Effector memory CD8-positive, alpha-beta T cell (primary cell): ENCODE measurements around the gene GPR158.
"Not testable (repeated sequence)": the region's sequence is repeated elsewhere in the genome, so short reads cannot be mapped to it uniquely, and the experiment has no call there.

ENCODE experiments used
- ATAC-seq: fragments of 150-1000 bp; cut with Tn5 transposase; replicated peaks from 2 replicates; pipeline ENCODE4 v1.10.0; 2021; ENCODE audit warnings: mild to moderate bottlenecking, moderate library complexity
- DNase-seq, 3 experiments: peaks; one replicate each; pipeline ENCODE4 v3.0.0; 2021
- H3K27ac Mint-ChIP-seq, 2 donors: one replicate each; pipeline ENCODE4 v1.8.0; 2022; ENCODE audit warnings: mild to moderate bottlenecking in 2 of 2, mixed read lengths in 2 of 2, moderate library complexity in 2 of 2
- H3K27me3 Mint-ChIP-seq, 2 donors: one replicate each; pipeline ENCODE4 v1.8.0; 2022; ENCODE audit warnings: mixed read lengths in 2 of 2
- H3K36me3 Mint-ChIP-seq: one replicate; pipeline ENCODE4 v1.8.0; 2022; ENCODE audit warnings: mild to moderate bottlenecking, moderate library complexity, mixed read lengths; ENCODE audit not compliant: insufficient read depth
- H3K4me1 Mint-ChIP-seq, 2 donors: one replicate each; pipeline ENCODE4 v1.8.0; 2022; ENCODE audit warnings: low read depth in 2 of 2, mixed read lengths in 2 of 2
- H3K4me3 Mint-ChIP-seq, 2 donors: one replicate each; pipeline ENCODE4 v1.8.0; 2022; ENCODE audit warnings: mild to moderate bottlenecking in 2 of 2, mixed read lengths in 2 of 2, moderate library complexity in 2 of 2
- H3K9me3 Mint-ChIP-seq, 2 donors: one replicate each; pipeline ENCODE4 v1.8.0; 2022; ENCODE audit warnings: mixed read lengths in 2 of 2

GPR158 gene

DNA sequence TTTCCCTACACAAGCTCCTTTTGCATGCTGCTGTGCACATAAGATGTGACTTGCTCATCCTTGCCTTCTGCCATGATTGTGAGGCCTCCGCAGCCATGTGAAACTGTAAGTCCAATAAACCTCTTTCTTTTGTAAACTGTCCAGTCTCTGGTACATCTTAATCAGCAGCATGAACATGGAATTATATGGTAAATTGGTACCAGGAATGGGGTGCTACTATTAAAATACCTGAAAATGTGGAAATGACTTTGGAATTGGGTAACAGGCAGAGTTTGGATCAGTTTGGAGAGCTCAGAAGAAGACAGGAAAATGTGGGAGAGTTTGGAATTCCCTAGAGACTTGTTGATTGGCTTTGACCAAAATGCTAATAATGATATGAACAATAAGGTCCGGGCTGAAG, 181.8 kb downstream of the GPR158 start:
- H3K27me3 Mint-ChIP-seq: no peaks in the 10 kb centered on the region
- DNase-seq (no peak), ATAC-seq (no peak)
- no peaks in the 10 kb centered on the region for H3K4me1 Mint-ChIP-seq
- H3K36me3 Mint-ChIP-seq: no peaks in the 10 kb centered on the region
- no peak overlapping the region for H3K27ac Mint-ChIP-seq
- H3K4me3 Mint-ChIP-seq: no peak overlapping the region
- peaks cover 12 to 23% of the 10 kb centered on the region in 2 donors for H3K9me3 Mint-ChIP-seq

DNA sequence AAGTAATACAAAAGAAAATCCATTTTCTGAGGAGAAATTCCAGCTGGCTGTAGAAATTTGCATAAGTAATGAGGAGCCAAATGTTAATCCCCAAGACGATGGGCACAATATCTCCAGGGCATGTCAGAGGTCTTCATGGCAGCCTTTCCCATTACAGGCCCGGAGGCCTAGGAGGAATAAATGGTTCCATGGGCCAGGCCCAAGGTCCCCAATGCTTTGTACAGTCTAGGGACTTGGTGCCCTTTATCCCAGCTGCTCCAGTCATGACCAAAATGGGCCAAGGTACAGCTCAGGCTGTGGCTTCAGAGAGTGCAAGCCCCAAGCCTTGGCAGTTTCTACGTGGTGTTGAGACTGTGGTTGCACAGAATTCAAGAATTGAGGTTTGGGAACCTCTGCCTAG, 182.5 kb downstream of the GPR158 start:
- ATAC-seq (no peak), DNase-seq (no peak)
- Mint-ChIP-seq H3K4me3 (no peak overlapping the region), H3K27me3 (no peaks in the 10 kb centered on the region), H3K27ac (no peak overlapping the region), H3K36me3 (no peaks in the 10 kb centered on the region), H3K4me1 (no peaks in the 10 kb centered on the region), H3K9me3 (peaks cover 14 to 18% of the 10 kb centered on the region in 2 donors)

DNA sequence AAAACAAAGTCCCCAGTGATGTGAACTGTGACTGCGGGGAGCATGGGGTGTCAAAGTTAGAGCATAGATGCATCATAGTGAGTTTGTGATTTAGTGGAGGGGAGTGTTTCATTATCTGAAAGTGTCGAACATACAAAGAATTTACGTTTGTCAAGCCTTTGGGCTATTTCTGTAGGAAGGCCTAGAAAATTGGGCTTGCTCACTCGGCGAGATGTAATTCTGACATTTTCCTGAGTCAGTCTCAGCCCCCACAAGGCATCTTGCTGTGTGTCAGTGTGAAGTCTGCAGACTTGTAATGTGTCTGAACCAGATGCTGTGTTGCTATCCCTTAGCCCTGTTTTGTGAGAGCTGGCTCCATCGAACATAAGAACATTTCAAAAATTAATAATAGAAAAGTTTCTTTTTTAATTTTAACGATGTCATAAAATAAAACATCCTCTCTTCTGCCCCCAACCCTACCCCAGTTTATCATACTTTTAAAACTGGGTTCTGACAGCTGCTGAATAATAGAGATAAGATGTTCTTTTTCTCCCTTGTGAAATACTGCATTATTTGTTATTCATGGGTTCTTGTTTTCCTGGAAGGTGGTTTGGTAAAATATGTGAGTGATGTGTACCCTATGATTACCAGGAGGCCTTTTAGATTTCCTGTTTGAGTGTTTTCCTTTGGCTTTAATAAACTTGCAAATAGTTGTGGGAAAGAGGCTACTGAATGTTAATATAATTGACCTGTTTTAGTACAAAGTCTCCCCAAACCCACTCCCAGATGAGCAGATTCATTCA, 207.4 kb downstream of the GPR158 start:
- no peaks in the 10 kb centered on the region for H3K4me1 Mint-ChIP-seq
- H3K9me3 Mint-ChIP-seq: peaks cover 6 to 10% of the 10 kb centered on the region in 2 donors
- H3K27ac Mint-ChIP-seq: no peak overlapping the region
- DNase-seq (no peak), ATAC-seq (no peak)
- H3K36me3 Mint-ChIP-seq: no peaks in the 10 kb centered on the region
- H3K4me3 Mint-ChIP-seq: no peak overlapping the region
- no peaks in the 10 kb centered on the region for H3K27me3 Mint-ChIP-seq

DNA sequence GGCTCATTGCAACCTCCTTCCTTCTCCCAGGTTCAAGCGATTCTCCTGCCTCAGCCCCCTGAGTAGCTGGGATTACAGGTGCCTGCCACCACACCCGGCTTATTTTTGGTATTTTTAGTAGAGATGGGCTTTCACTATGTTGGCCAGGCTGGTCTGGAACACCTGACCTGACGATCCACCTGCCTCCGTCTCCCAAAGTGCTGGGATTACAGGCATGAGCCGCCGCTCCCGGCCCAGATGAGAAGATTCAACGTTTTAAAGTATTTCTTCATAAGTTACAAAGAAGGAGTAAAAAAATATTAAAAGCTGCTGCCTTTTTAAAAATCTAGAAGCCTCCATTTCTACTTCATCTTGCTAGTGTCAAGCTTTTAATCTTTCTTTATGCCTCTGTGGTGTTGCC, 208.1 kb downstream of the GPR158 start:
- H3K4me3 Mint-ChIP-seq, H3K4me1 Mint-ChIP-seq: not testable (repeated sequence)
- peaks cover 6 to 10% of the 10 kb centered on the region in 2 donors for H3K9me3 Mint-ChIP-seq

DNA sequence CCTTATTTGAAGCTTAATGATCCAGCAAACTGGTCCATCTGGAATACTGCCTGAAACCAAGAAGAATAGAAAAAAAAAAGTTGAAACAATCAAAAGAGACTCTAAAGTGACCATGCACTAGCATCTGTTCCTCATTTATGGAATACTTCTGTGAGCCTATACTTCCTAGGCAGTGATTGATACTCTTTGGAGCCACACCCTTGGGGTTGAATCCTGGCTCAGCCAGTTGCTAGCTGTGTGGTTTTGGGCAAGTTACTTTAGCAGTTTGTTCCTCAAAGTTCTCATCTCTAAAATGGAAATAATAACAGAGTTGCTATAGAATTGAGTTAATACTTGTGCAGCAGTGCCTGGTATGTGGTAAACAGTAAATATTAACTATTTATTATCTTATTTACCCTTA, 208.9 kb downstream of the GPR158 start:
- Mint-ChIP-seq H3K4me1 (no peaks in the 10 kb centered on the region), H3K27ac (no peak overlapping the region)
- DNase-seq: no peak

More for the DNA sequence above, 208.1 kb downstream of the GPR158 start:
- not testable (repeated sequence) for DNase-seq, H3K27me3 Mint-ChIP-seq, H3K36me3 Mint-ChIP-seq, H3K27ac Mint-ChIP-seq, ATAC-seq

DNA sequence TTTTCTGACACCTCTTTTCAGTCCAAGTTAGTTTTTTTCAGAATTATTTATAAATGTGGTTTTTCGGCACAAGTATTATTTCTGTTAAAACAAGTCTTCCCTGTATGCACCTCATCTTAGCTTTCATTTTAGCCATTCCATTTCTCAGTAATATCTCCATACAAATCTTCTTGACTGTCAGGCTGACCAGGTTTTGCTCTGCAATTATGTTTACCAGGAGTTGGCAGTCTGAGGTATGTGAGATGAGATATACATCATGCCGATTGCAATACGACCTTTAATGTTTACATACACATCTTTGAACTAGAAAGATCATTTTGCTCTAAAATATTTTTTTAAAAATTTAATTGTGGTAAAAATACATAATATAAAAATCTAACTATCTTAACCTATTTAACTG, 209.8 kb downstream of the GPR158 start:
- Mint-ChIP-seq H3K27ac (no peak overlapping the region), H3K27me3 (no peaks in the 10 kb centered on the region), H3K9me3 (peaks cover 3 to 10% of the 10 kb centered on the region in 2 donors), H3K4me1 (no peaks in the 10 kb centered on the region), H3K4me3 (no peak overlapping the region), H3K36me3 (no peaks in the 10 kb centered on the region)
- DNase-seq: no peak
- no peak for ATAC-seq

More for the DNA sequence above, 208.9 kb downstream of the GPR158 start:
- H3K4me3 Mint-ChIP-seq: no peak overlapping the region
- peaks cover 6 to 10% of the 10 kb centered on the region in 2 donors for H3K9me3 Mint-ChIP-seq
- H3K36me3 Mint-ChIP-seq: no peaks in the 10 kb centered on the region
- ATAC-seq: no peak
- no peaks in the 10 kb centered on the region for H3K27me3 Mint-ChIP-seq

DNA sequence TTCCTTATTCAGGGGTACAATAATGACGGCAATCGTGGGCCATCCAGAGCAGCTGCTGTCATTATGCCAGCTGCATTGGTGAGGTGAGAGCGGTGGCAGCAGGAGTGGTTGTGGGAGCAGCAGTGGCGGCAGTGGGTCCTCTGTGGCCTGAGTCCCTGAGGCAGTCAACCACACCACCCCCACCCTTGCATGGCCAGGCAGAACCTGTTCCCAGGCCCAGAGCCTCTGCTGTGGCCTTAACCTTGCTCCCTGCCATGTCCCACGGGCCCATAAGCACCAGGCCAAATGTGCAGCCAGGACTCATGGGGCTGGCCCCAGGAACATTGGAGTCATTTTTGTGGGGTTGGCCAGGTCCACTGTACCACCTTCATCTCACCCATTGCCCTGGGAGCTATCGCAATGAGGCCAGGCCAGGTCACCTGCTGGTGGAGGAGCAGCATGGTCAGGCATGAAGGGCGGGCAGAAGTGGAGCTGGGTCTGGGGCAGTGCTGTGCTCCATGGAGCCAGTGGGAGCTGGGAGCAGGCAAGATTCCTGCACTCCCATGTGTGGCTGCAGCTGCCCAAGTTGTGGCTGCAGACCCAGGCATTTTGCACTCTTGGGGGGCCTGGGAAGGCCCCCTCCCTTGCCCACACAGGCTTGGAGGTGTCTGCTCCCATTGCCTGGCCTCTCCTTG, 213.5 kb downstream of the GPR158 start:
- no peaks in the 10 kb centered on the region for H3K36me3 Mint-ChIP-seq
- no peaks in the 10 kb centered on the region for H3K4me1 Mint-ChIP-seq
- no peak overlapping the region for H3K27ac Mint-ChIP-seq
- H3K4me3 Mint-ChIP-seq: no peak overlapping the region
- DNase-seq (no peak), ATAC-seq (no peak)
- peaks cover 2 to 8% of the 10 kb centered on the region in 2 donors for H3K9me3 Mint-ChIP-seq
- no peaks in the 10 kb centered on the region for H3K27me3 Mint-ChIP-seq

DNA sequence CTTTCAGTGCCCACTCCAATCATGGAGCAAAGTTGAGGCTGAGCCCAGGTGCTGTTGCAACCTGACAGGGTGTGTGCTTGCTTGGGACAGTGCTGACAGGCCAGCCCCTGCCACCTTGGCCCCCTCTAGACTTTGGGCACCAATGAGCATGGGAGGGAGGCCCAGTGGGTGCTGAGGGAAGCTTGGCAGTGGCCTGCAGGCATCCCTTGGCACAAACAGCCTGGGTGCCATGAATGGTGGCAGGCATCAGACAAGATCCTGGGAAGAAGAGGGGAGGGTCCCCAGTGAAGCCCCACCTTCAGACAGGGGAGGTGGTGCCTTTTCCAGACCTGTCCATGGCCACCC, 214.0 kb downstream of the GPR158 start:
- H3K27ac Mint-ChIP-seq: no peak overlapping the region
- no peak overlapping the region for H3K4me3 Mint-ChIP-seq
- no peaks in the 10 kb centered on the region for H3K4me1 Mint-ChIP-seq
- ATAC-seq (no peak), DNase-seq (no peak)
- H3K36me3 Mint-ChIP-seq: no peaks in the 10 kb centered on the region
- no peaks in the 10 kb centered on the region for H3K27me3 Mint-ChIP-seq
- peaks cover 3 to 8% of the 10 kb centered on the region in 2 donors for H3K9me3 Mint-ChIP-seq

DNA sequence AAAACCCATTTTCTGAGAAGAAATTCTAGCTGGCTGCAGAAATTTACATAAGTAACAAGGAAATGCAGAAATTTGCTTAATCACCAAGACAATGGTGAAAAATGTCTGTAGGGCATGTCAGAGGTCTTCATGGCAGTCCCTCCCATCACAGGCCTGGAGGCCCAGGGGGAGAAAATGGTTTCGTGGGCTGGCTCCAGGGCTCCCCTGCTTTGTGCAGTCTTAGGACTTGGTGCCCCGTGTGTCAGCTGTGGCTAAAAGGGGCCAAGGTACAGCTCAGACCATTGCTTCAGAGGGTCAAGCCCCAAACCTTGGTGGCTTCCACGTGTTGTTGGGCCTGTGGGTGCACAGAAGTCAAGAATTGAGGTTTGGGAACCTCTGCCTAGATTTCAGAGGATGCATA, 215.9 kb downstream of the GPR158 start:
- Mint-ChIP-seq H3K36me3 (no peaks in the 10 kb centered on the region), H3K4me3 (no peak overlapping the region), H3K9me3 (peaks cover 3 to 8% of the 10 kb centered on the region in 2 donors), H3K27me3 (no peaks in the 10 kb centered on the region), H3K27ac (no peak overlapping the region), H3K4me1 (no peaks in the 10 kb centered on the region)
- no peak for ATAC-seq
- no peak for DNase-seq

DNA sequence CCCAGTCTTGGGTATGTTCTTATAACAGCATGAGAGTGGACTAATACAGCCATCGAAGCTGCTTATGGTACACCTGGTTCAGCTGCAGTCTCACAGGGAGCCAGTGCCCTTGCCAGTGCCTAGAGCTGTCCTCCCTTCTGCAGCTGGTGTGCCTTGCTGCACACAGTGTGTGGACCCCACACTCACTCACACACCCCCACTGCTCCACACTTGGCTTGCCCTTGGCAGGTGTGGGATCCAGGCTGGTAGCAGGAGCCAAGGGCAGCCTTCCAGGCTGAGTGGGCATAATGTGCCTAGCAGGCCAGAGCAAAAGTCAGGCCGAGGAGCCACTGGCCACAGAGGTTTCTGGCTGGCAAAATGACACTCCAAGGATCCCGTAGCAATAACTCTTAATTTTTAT, 217.3 kb downstream of the GPR158 start:
- no peaks in the 10 kb centered on the region for H3K36me3 Mint-ChIP-seq
- no peaks in the 10 kb centered on the region for H3K4me1 Mint-ChIP-seq
- H3K4me3 Mint-ChIP-seq: no peak overlapping the region
- H3K9me3 Mint-ChIP-seq: peaks cover 3 to 8% of the 10 kb centered on the region in 2 donors
- ATAC-seq (no peak), DNase-seq (no peak)
- no peaks in the 10 kb centered on the region for H3K27me3 Mint-ChIP-seq
- no peak overlapping the region for H3K27ac Mint-ChIP-seq

DNA sequence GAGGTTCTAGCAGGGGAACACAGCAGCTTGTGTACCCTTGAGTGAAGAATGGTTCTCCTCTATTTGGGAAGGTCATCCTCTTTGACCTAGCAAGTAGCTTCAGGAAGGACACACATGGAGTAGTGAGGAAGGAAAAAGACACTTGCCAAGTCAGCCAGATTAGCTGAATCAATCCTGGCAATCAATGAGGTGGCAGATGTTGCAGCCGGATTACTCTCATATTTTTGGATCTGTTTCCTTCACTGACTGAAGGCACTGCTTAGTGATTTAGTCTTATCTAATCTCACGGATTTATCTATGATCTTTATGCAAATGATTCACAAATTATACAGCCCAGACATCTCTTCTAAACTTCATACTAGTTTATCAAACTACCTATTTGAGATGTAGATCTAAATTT, 218.8 kb downstream of the GPR158 start:
- DNase-seq (no peak), ATAC-seq (no peak)
- Mint-ChIP-seq H3K4me1 (no peaks in the 10 kb centered on the region), H3K9me3 (peaks cover 5 to 8% of the 10 kb centered on the region in 2 donors), H3K4me3 (no peak overlapping the region), H3K27me3 (no peaks in the 10 kb centered on the region), H3K36me3 (no peaks in the 10 kb centered on the region), H3K27ac (no peak overlapping the region)

DNA sequence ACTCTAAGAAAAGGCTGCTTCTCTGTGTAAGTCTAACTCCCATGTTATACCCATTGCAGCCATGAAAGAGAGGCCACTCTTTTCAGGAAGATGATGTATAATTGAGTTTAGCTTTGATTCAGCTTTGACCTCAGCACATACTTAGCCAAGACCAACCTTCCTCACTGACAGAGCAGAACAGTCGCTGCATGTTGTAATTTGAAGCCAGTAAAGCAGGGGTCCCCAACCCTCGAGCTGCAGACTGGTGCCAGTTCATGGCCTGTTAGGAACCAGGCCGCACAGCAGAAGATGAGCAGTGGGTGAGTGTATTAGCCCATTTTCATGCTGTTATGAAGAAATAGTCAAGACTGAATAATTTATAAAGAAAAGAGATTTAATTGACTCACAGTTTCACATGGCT, 223.9 kb downstream of the GPR158 start:
- DNase-seq: no peak
- H3K9me3 Mint-ChIP-seq: peaks cover 0 to 4% of the 10 kb centered on the region in 2 donors
- H3K27me3 Mint-ChIP-seq: no peaks in the 10 kb centered on the region
- H3K4me3 Mint-ChIP-seq: no peak overlapping the region
- no peaks in the 10 kb centered on the region for H3K4me1 Mint-ChIP-seq
- no peak overlapping the region for H3K27ac Mint-ChIP-seq
- no peaks in the 10 kb centered on the region for H3K36me3 Mint-ChIP-seq
- ATAC-seq: no peak

DNA sequence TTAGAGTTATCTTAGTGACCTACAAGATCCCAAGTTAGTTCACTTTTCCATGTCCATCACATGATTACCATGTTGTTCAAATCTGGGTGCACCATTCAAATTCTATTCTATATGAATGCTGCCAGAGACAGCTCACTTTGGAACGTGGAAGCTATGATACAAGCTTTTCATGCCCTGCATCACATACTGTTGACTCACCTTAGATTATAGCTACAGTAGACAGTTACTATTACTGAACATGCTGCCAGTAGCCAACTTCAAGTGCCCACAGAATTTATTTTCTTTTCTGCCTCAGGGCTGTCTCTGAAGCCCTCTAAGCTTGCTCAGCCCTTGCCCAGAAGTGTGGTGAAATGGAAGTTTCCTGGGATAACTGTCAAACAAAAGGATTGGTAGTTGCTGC, 231.1 kb downstream of the GPR158 start:
- DNase-seq (no peak), ATAC-seq (no peak)
- H3K27ac Mint-ChIP-seq: no peak overlapping the region
- H3K27me3 Mint-ChIP-seq: no peaks in the 10 kb centered on the region
- peaks cover 0 to 4% of the 10 kb centered on the region in 2 donors for H3K9me3 Mint-ChIP-seq
- H3K36me3 Mint-ChIP-seq: no peaks in the 10 kb centered on the region
- H3K4me1 Mint-ChIP-seq: no peaks in the 10 kb centered on the region
- no peak overlapping the region for H3K4me3 Mint-ChIP-seq

DNA sequence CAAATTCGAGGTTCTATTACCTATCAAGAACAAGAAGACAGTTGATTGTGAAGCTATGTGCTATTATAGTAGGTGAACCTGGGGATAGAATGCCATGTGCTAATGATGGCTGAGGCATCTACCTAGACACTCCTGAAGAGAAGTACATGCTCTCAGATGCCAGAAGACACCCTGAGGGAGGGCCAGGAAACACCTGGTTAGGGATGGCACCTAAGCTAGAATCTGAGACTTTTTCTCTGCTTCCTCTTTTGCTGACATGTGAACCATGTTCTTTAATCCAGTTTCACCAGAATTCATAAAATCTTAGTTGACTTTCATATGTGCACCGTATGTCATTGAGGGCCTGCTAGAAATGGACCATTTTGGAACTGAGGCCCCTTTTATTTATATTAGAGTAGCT, 242.8 kb downstream of the GPR158 start:
- Mint-ChIP-seq H3K4me1 (no peaks in the 10 kb centered on the region), H3K9me3 (peaks cover 0 to 2% of the 10 kb centered on the region in 2 donors), H3K27ac (no peak overlapping the region), H3K4me3 (no peak overlapping the region), H3K27me3 (no peaks in the 10 kb centered on the region), H3K36me3 (no peaks in the 10 kb centered on the region)
- ATAC-seq (no peak), DNase-seq (no peak)
